SK-N-MC (cell line): Measurements from ENCODE around the gene CAMTA2.

Experiments used
- EZH2 ChIP-seq: fragments of 200-600 bp; sonication (generic); IDR thresholded peaks from one replicate; pipeline ENCODE4 v1.6.1; 2017; ENCODE audit warnings: antibody characterized with exemption
- FOXP2 ChIP-seq: optimal IDR thresholded peaks from 2 replicates; pipeline ENCODE3; 2011; ENCODE audit warnings: mild to moderate bottlenecking, moderate library complexity; ENCODE audit not compliant: insufficient read depth; ENCODE audit errors: extremely low read length, control extremely low read depth
- POLR2AphosphoS5 ChIP-seq: IDR thresholded peaks from 2 replicates; pipeline ENCODE4 v1.6.1; 2012; ENCODE audit warnings: mild to moderate bottlenecking, low read depth, low read length, borderline replicate concordance

- TF ChIP-seq FOXP2: no peak
- no peak for TF ChIP-seq EZH2
- no peak for TF ChIP-seq POLR2AphosphoS5
Measured at GRCh38 chr17:4974115-4974670, 13.3 kb downstream of the CAMTA2 start.
